Measurements from ENCODE around the gene STOX2. TPM values are rescaled to one million over a fixed set of nuclear protein-coding genes. Genes with fewer than 3 reads are reported as not detected.

Gene STOX2
- total RNA-seq, 2 donors from 2014 or later = 0.37 TPM; not detected in 1

GRCh38 chr4:183906489-183906738, 1.3 kb downstream of the STOX2 start:
- DNase-seq = no peak
- no peak overlapping the region for H3K27ac Mint-ChIP-seq
- no peaks in the 10 kb centered on the region for H3K9me3 ChIP-seq (ENCODE audit: control insufficient read depth, low read length, poor library complexity, severe bottlenecking)
- H3K4me3 Mint-ChIP-seq = no peak overlapping the region
- peaks cover 3% of the 10 kb centered on the region for H3K36me3 Mint-ChIP-seq (ENCODE audit: low read depth)
- peaks cover 2% of the 10 kb centered on the region for H3K4me1 Mint-ChIP-seq
- peaks cover 50% of the 10 kb centered on the region for H3K27me3 Mint-ChIP-seq
- ATAC-seq = no peak

- DNase-seq (no peak), ATAC-seq (no peak)
- Mint-ChIP-seq H3K4me1 (peaks cover 2% of the 10 kb centered on the region), H3K4me3 (no peak overlapping the region), H3K27ac (no peak overlapping the region), H3K27me3 (peaks cover 50% of the 10 kb centered on the region), H3K36me3 (ENCODE audit: low read depth) (peaks cover 3% of the 10 kb centered on the region)
- no peaks in the 10 kb centered on the region for H3K9me3 ChIP-seq (ENCODE audit: control insufficient read depth, low read length, poor library complexity, severe bottlenecking)
Measured at GRCh38 chr4:183906739-183907651, 1.9 kb downstream of the STOX2 start.

GRCh38 chr4:183907871-183908683, 3.0 kb downstream of the STOX2 start:
- DNase-seq (no peak), ATAC-seq (no peak)
- Mint-ChIP-seq H3K4me1 (peaks cover 2% of the 10 kb centered on the region), H3K4me3 (no peak overlapping the region), H3K27me3 (peaks cover 44% of the 10 kb centered on the region), H3K36me3 (ENCODE audit: low read depth) (peaks cover 3% of the 10 kb centered on the region), H3K27ac (no peak overlapping the region)
- H3K9me3 ChIP-seq (ENCODE audit: control insufficient read depth, low read length, poor library complexity, severe bottlenecking) = no peaks in the 10 kb centered on the region

GRCh38 chr4:183909187-183909586, 4.1 kb downstream of the STOX2 start:
- H3K4me3 Mint-ChIP-seq = no peak overlapping the region
- no peaks in the 10 kb centered on the region for H3K9me3 ChIP-seq (ENCODE audit: control insufficient read depth, low read length, poor library complexity, severe bottlenecking)
- H3K4me1 Mint-ChIP-seq = peaks cover 2% of the 10 kb centered on the region
- ATAC-seq (no peak), DNase-seq (no peak)
- no peak overlapping the region for H3K27ac Mint-ChIP-seq
- peaks cover 3% of the 10 kb centered on the region for H3K36me3 Mint-ChIP-seq (ENCODE audit: low read depth)
- peaks cover 36% of the 10 kb centered on the region for H3K27me3 Mint-ChIP-seq

GRCh38 chr4:183909801-183910200, 4.7 kb downstream of the STOX2 start:
- peaks cover 29% of the 10 kb centered on the region for H3K27me3 Mint-ChIP-seq
- no peak overlapping the region for H3K4me3 Mint-ChIP-seq
- no peak for DNase-seq
- no peak for ATAC-seq
- H3K36me3 Mint-ChIP-seq (ENCODE audit: low read depth) = peaks cover 3% of the 10 kb centered on the region
- no peak overlapping the region for H3K27ac Mint-ChIP-seq
- no peaks in the 10 kb centered on the region for H3K9me3 ChIP-seq (ENCODE audit: control insufficient read depth, low read length, poor library complexity, severe bottlenecking)
- H3K4me1 Mint-ChIP-seq = peaks cover 2% of the 10 kb centered on the region

- H3K4me1 Mint-ChIP-seq = no peaks in the 10 kb centered on the region
- H3K9me3 ChIP-seq (ENCODE audit: control insufficient read depth, low read length, poor library complexity, severe bottlenecking) = no peaks in the 10 kb centered on the region
- H3K4me3 Mint-ChIP-seq = no peak overlapping the region
- H3K36me3 Mint-ChIP-seq (ENCODE audit: low read depth) = peaks cover 3% of the 10 kb centered on the region
- peaks cover 17% of the 10 kb centered on the region for H3K27me3 Mint-ChIP-seq
- no peak overlapping the region for H3K27ac Mint-ChIP-seq
- no peak for ATAC-seq
- no peak for DNase-seq
Measured at GRCh38 chr4:183912585-183912984, 7.5 kb downstream of the STOX2 start.

- Mint-ChIP-seq H3K27me3 (peaks cover 17% of the 10 kb centered on the region), H3K4me3 (no peak overlapping the region)
- no peaks in the 10 kb centered on the region for H3K9me3 ChIP-seq (ENCODE audit: control insufficient read depth, low read length, poor library complexity, severe bottlenecking)
Measured at GRCh38 chr4:183915976-183916375, 10.9 kb downstream of the STOX2 start.

GRCh38 chr4:183918696-183919095, 13.6 kb downstream of the STOX2 start:
- Mint-ChIP-seq H3K4me1 (no peaks in the 10 kb centered on the region), H3K4me3 (no peak overlapping the region), H3K27ac (no peak overlapping the region), H3K36me3 (ENCODE audit: low read depth) (no peaks in the 10 kb centered on the region), H3K27me3 (peaks cover 31% of the 10 kb centered on the region)
- H3K9me3 ChIP-seq (ENCODE audit: control insufficient read depth, low read length, poor library complexity, severe bottlenecking) = no peaks in the 10 kb centered on the region
- ATAC-seq (no peak), DNase-seq (no peak)

More at GRCh38 chr4:183915976-183916375, 10.9 kb downstream of the STOX2 start:
- H3K36me3 Mint-ChIP-seq (ENCODE audit: low read depth) = no peaks in the 10 kb centered on the region
- no peak overlapping the region for H3K27ac Mint-ChIP-seq
- ATAC-seq (no peak), DNase-seq (no peak)
- H3K4me1 Mint-ChIP-seq = no peaks in the 10 kb centered on the region

GRCh38 chr4:183919141-183919540, 14.0 kb downstream of the STOX2 start:
- Mint-ChIP-seq H3K27me3 (peaks cover 36% of the 10 kb centered on the region), H3K4me3 (no peak overlapping the region), H3K4me1 (no peaks in the 10 kb centered on the region), H3K27ac (no peak overlapping the region), H3K36me3 (ENCODE audit: low read depth) (peaks cover under 1% of the 10 kb centered on the region)
- H3K9me3 ChIP-seq (ENCODE audit: control insufficient read depth, low read length, poor library complexity, severe bottlenecking) = no peaks in the 10 kb centered on the region
- DNase-seq (no peak), ATAC-seq (no peak)

GRCh38 chr4:183920512-183920911, 15.4 kb downstream of the STOX2 start:
- no peak overlapping the region for H3K4me3 Mint-ChIP-seq
- peaks cover 4% of the 10 kb centered on the region for H3K36me3 Mint-ChIP-seq (ENCODE audit: low read depth)
- no peak for ATAC-seq

GRCh38 chr4:183921335-183921734, 16.2 kb downstream of the STOX2 start:
- no peaks in the 10 kb centered on the region for H3K4me1 Mint-ChIP-seq

More at GRCh38 chr4:183920512-183920911, 15.4 kb downstream of the STOX2 start:
- H3K27ac Mint-ChIP-seq = no peak overlapping the region
- no peaks in the 10 kb centered on the region for H3K9me3 ChIP-seq (ENCODE audit: control insufficient read depth, low read length, poor library complexity, severe bottlenecking)
- DNase-seq = no peak
- H3K4me1 Mint-ChIP-seq = no peaks in the 10 kb centered on the region
- H3K27me3 Mint-ChIP-seq = peaks cover 46% of the 10 kb centered on the region

GRCh38 chr4:183924362-183925044, 19.4 kb downstream of the STOX2 start:
- no peaks in the 10 kb centered on the region for H3K4me1 Mint-ChIP-seq
- H3K27me3 Mint-ChIP-seq = peaks cover 42% of the 10 kb centered on the region
- H3K9me3 ChIP-seq (ENCODE audit: control insufficient read depth, low read length, poor library complexity, severe bottlenecking) = no peaks in the 10 kb centered on the region
- no peak overlapping the region for H3K4me3 Mint-ChIP-seq
- DNase-seq = no peak
- H3K27ac Mint-ChIP-seq = no peak overlapping the region
- no peak for ATAC-seq
- H3K36me3 Mint-ChIP-seq (ENCODE audit: low read depth) = peaks cover 4% of the 10 kb centered on the region

More at GRCh38 chr4:183921335-183921734, 16.2 kb downstream of the STOX2 start:
- Mint-ChIP-seq H3K36me3 (ENCODE audit: low read depth) (peaks cover 4% of the 10 kb centered on the region), H3K27ac (no peak overlapping the region), H3K4me3 (no peak overlapping the region), H3K27me3 (peaks cover 46% of the 10 kb centered on the region)
- no peak for DNase-seq
- H3K9me3 ChIP-seq (ENCODE audit: control insufficient read depth, low read length, poor library complexity, severe bottlenecking) = no peaks in the 10 kb centered on the region
- no peak for ATAC-seq

- ATAC-seq = no peak
Measured at GRCh38 chr4:183926950-183927349, 21.8 kb downstream of the STOX2 start.

More at GRCh38 chr4:183926950-183927349, 21.8 kb downstream of the STOX2 start:
- Mint-ChIP-seq H3K27me3 (peaks cover 40% of the 10 kb centered on the region), H3K4me3 (no peak overlapping the region), H3K36me3 (ENCODE audit: low read depth) (peaks cover 4% of the 10 kb centered on the region), H3K4me1 (no peaks in the 10 kb centered on the region), H3K27ac (no peak overlapping the region)
- no peak for DNase-seq
- H3K9me3 ChIP-seq (ENCODE audit: control insufficient read depth, low read length, poor library complexity, severe bottlenecking) = no peaks in the 10 kb centered on the region

All from T-helper 17 cell (primary cell).